ENCODE data around the gene GAK.

Gene GAK

GRCh38 chr4:884896-885295 lies 47.2 kb downstream of the GAK start:
- no peak for TF ChIP-seq CTCF (conservative IDR thresholded peaks at IDR 0.05; ENCODE audit: low read depth)
- POLR2A ChIA-PET (ENCODE audit: low non-redundant PET): no interaction called here
- no peak for DNase-seq (ENCODE audit: low spot score)
- no peak overlapping the region for H3K27ac ChIP-seq
- CTCF ChIA-PET: no interaction called here

DNA sequence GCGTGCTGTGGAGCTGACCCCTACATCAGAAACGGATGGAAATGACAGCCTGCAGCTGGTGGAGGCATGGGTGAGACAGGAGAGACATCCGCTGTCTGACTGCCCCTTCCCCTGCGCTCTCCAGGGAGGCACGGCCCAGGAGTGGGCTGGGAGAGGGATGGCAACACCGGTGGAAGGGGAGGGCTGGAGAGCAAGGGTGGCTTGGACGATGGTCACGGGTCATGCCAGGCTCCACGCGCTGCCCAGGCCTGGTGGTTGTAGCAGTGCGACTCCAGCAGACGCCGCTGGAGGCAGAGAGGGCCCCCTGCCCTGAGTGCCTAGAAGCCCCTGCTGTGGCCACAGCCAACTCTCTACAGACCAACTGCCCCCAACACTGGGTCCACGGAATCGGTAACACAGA lies 47.9 kb downstream of the GAK start:
- CTCF ChIA-PET: no interaction called here

DNA sequence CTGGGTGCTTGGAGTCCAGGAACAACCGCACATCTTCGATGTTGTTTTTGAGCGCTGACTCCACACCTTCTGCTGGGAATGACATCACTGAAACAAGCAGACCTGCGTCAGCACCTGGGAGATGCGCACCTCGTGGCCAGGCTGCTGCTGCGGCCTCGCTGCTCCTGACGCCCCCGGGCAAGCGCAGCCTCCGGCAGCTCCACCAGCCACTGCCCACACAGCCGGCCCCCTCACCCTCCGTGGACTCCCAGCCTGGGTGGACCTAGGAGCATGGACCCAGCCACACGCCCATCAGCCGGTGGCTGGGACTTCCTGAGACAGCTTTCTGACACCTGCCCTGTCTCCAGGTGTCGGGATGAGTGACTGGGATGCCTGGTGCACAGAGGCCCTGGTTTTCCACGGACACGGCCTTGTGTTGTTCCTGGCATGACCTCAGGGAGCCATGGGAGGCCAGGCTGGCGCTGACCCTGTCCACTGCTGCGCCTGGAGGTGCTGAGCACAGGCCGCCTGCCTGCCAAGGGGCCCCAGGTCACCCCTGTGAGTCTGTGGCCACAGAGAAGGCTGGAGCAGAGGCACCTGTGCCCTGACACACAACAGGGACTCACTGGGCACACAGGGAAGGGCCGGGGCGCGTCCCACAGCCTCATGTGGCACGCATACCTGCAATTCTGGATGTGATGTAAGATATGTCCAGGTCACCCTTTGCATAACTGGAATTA lies 48.6 kb downstream of the GAK start:
- DNase-seq (ENCODE audit: low spot score): no peak
- TF ChIP-seq CTCF (conservative IDR thresholded peaks at IDR 0.05; ENCODE audit: low read depth): no peak
- ChIA-PET CTCF (no interaction called here), POLR2A (ENCODE audit: low non-redundant PET) (no interaction called here)
- H3K27ac ChIP-seq: no peak overlapping the region

More for the DNA sequence above, 47.9 kb downstream of the GAK start:
- POLR2A ChIA-PET (ENCODE audit: low non-redundant PET): no interaction called here
- no peak for TF ChIP-seq CTCF (conservative IDR thresholded peaks at IDR 0.05; ENCODE audit: low read depth)
- no peak for DNase-seq (ENCODE audit: low spot score)
- H3K27ac ChIP-seq: no peak overlapping the region

DNA sequence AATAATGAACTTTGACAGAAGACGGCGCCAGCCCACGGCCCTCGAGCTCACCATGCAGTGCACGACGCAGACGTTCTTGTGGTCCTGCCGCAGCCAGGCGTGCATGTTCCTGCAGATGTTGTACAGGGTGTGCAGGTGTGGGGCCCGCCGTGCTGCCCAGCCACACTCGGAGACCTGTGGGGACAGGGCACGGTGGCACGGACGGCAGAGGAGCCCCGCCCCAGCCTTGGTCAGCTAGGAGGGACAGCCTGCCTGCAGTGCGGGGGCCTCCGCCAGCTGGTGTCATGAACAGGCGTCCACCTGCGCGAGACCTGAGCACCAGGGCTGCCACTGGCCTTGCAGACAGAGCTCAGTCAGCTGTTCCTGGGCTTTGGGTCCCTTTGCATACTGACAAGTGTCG lies 49.5 kb downstream of the GAK start:
- TF ChIP-seq CTCF (conservative IDR thresholded peaks at IDR 0.05; ENCODE audit: low read depth): no peak
- H3K27ac ChIP-seq: no peak overlapping the region
- DNase-seq (ENCODE audit: low spot score): no peak
- ChIA-PET CTCF (interaction anchor here (0.6 kb wide), 1 partner anchor 43 kb away, joined by 4 read pairs; no protein-coding TSS in a partner anchor), POLR2A (ENCODE audit: low non-redundant PET) (no interaction called here)

DNA sequence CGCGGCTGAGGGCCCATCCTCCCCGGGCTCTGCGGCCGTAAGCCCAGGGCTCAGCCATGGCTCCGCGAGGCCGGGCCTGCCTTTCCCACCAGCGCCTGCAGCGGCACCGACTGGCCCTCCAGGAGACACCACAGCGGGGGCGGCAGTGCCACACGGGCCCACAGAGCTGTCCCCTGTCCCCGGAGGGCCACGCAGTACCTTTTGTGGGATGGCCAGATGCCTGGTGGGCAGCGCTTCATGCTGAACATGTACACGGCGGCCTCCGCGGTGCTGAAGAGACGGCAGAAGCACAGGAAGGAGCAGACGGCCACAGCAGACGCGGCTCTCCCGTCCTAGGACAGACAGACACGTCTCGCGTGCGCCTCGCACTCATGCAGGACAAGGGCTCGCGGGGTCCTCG lies 50.4 kb downstream of the GAK start:
- ChIA-PET CTCF (no interaction called here), POLR2A (ENCODE audit: low non-redundant PET) (no interaction called here)
- TF ChIP-seq CTCF (conservative IDR thresholded peaks at IDR 0.05; ENCODE audit: low read depth): no peak
- no peak for DNase-seq (ENCODE audit: low spot score)
- H3K27ac ChIP-seq: no peak overlapping the region

- ChIA-PET POLR2A (ENCODE audit: low non-redundant PET) (no interaction called here), CTCF (interaction anchor here (0.6 kb wide), 1 partner anchor 70 kb away, joined by 4 read pairs; no protein-coding TSS in a partner anchor)
- H3K27ac ChIP-seq: no peak overlapping the region
- no peak for TF ChIP-seq CTCF (conservative IDR thresholded peaks at IDR 0.05; ENCODE audit: low read depth)
- no peak for DNase-seq (ENCODE audit: low spot score)
Observed at GRCh38 chr4:880684-881405, 51.3 kb downstream of the GAK start.
